Right lobe of liver (tissue), 6 donors: ENCODE results near the gene PSMD6. TPM values are rescaled to one million over a fixed set of nuclear protein-coding genes. Genes with fewer than 3 reads are reported as not detected.

ENCODE experiments used
- ATAC-seq, 4 donors: fragments of 200-7000 bp; cut with Tn5 transposase; one replicate each; pipeline ENCODE4 v1.9.1; 2020; ENCODE audit warnings: mild to moderate bottlenecking in 4 of 4, moderate library complexity in 4 of 4
- DNase-seq, 3 donors: peaks; one replicate each; pipeline ENCODE4 v3.0.0-alpha.2; 2020
- H3K27ac ChIP-seq, 3 donors: fragments of 200-600 bp; one replicate each; pipeline ENCODE4 v1.8.0; 2022
- H3K27me3 ChIP-seq, 2 donors: fragments of 200-600 bp; one replicate each; pipeline ENCODE4 v1.8.0; 2022
- H3K36me3 ChIP-seq, 4 donors: fragments of 200-600 bp; sonication (generic) in 1 of 4; one replicate each; pipeline versions ENCODE4 v1.5.1 to v1.8.0; 2017 to 2022; ENCODE audit warnings: control low read depth in 1 of 4
- H3K4me1 ChIP-seq, 4 donors: fragments of 200-600 bp; sonication (generic) in 1 of 4; one replicate each; pipeline versions ENCODE4 v1.5.1 to v1.8.0; 2017 to 2022; ENCODE audit warnings: control low read depth in 1 of 4
- H3K4me3 ChIP-seq, 3 donors: fragments of 200-600 bp; one replicate each; pipeline ENCODE4 v1.8.0; 2022
- H3K9me3 ChIP-seq, 4 donors: fragments of 200-600 bp; sonication (generic) in 1 of 4; one replicate each; pipeline versions ENCODE4 v1.5.1 to v1.8.0; 2017 to 2022; ENCODE audit warnings: control low read depth in 1 of 4
- CTCF ChIP-seq, 4 donors: fragments of 200-600 bp in 3 of 4; fragments of 450-650 bp in 1 of 4; IDR thresholded peaks; one replicate each; pipeline versions ENCODE4 v1.5.1 to v1.8.0; 2016 to 2022; ENCODE audit warnings: antibody characterized with exemption in 4 of 4, mild to moderate bottlenecking in 2 of 4
- POLR2A ChIP-seq: fragments of 450-650 bp; IDR thresholded peaks from one replicate; pipeline ENCODE4 v1.6.1; 2017; ENCODE audit warnings: antibody characterized with exemption, mild to moderate bottlenecking
- WGBS: methylation state at CpG from one replicate; pipeline ENCODE4 v1.1.6; 2018; ENCODE audit warnings: low coverage, low lambda C conversion rate; ENCODE audit not compliant: insufficient coverage; ENCODE audit errors: missing lambda C conversion rate; 5-methylcytosine and 5-hydroxymethylcytosine counted together
- intact Hi-C, 2 donors: fragments of 100-400 bp; cut with DNase I; formaldehyde crosslinking; loops; one replicate each; pipeline versions ENCODE4 v1.11.2 to v1.14.1; 2022
- small RNA-seq, 2 experiments: library from RNA; depleted of rRNA; stranded (forward); fragments of <200 nt; gene quantifications; one replicate each; pipeline ENCODE3, GENCODE V24; 2016
- total RNA-seq, 6 experiments: library from RNA; depleted of rRNA in 2 of 6; stranded (reverse); fragments of >200 nt in 2 of 6; fragmentation: NEBNext Ultra II Directional in 3 of 6; extraction: Animal tissue kit (Norgen Biotek cat#: 25700) in 3 of 6; gene quantifications; one replicate each; pipeline versions ENCODE4 v1.1.0 to v1.2.4, GENCODE V29; 2016 to 2023
- donor health status: DM: no; HTN: yes; CAD: no.
- donor health status: DM: no; HTN: no; CAD: no.
- donor health status: DM: no; HTN: no; CAD: no.
- donor health status: DM: no; HTN: yes; CAD: no.
- donor health status: DM: no; HTN: yes; CAD: no.

PSMD6 gene
- total RNA-seq, 6 experiments from 2014 or later: 33.1 to 41.9 (median 35.9) TPM

GRCh38 chr3:63961891-63962290 lies 61.4 kb downstream of the PSMD6 start:
- H3K27me3 ChIP-seq: no peaks in the 10 kb centered on the region
- H3K4me1 ChIP-seq: peaks cover 0 to 14% (median 7%) of the 10 kb centered on the region in 4 donors
- H3K9me3 ChIP-seq: no peaks in the 10 kb centered on the region
- no peak for TF ChIP-seq POLR2A
- peak; percentile 67 to 74 (median 70) for TF ChIP-seq CTCF (IDR thresholded peaks at IDR 0.05)
- DNase-seq (no peak), ATAC-seq (peak; percentile 88 to 92 (median 92))
- H3K27ac ChIP-seq: no peak overlapping the region
- H3K4me3 ChIP-seq: no peak overlapping the region
- WGBS: 3% methylated on average over 2 of the region's 2 CpGs
- intact Hi-C loops: no loop called here
- H3K36me3 ChIP-seq: no peaks in the 10 kb centered on the region

Small RNA genes within 50 kb of the gene (small RNA-seq; reads per million reads assigned to genes)
- gene RF00012: 0 reads per million in 2 experiments

Other genes starting within 250 kb of the PSMD6 start
- not detected for gene C3orf49, start 204.2 kb downstream of the PSMD6 start, total RNA-seq
- gene THOC7, start 159.7 kb downstream of the PSMD6 start, total RNA-seq: 10 to 100 TPM; 21.8 to 38.8 (median 28.7) TPM
- gene ATXN7, start 159.6 kb downstream of the PSMD6 start, total RNA-seq: 10 to 100 TPM; 14.6 to 18.6 (median 15.0) TPM
- gene SCAANT1, start 111.1 kb downstream of the PSMD6 start, total RNA-seq: not detected
- gene PRICKLE2, start 202.0 kb upstream of the PSMD6 start, total RNA-seq: 1 to 10 TPM; 2.4 to 4.4 (median 3.3) TPM